HK-2 (cell line): ENCODE results near the gene CNTNAP5.

Experiments used
- DNase-seq: peaks from one replicate; pipeline ENCODE4 v3.0.0-alpha.2; 2018; ENCODE audit not compliant: unreplicated experiment

Gene CNTNAP5

DNA sequence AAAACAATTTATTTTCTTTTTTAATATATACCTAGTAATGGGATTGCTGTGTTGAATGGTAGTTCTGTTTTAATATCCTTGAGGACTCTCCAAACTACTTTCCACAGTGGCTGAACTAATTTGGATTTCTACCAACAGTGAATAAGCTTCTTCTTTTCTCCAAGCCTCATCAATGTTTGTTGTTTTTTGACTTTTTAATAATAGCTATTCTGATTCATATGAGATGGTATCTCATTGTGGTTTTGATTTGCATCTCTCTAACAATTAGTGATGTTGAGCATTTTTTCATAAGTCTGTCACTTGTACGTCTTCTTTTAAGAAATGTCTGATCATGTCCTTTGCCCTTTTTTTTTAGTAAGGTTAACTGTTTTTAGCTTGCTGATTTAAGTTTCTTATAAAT lies 863.3 kb downstream of the CNTNAP5 start:
- no peak for DNase-seq

DNA sequence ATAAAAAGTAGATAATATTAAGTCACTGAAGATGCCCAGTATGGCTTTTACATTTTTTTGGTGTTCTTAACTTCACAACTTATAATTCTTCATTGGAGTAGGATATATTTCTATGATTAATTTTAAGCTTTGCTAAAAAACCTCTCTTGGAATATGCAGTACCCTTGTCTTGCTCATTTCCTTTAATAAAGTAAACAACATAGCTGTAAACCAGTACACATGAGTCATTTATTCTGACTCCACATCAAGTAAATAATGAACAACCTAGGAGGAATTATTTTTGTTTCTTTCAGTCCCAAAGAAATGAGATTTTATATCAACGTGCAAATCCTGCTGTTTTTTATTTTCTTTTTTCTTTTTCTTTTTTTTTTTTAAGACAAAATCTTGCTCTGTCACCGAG lies 869.1 kb downstream of the CNTNAP5 start:
- no peak for DNase-seq

DNA sequence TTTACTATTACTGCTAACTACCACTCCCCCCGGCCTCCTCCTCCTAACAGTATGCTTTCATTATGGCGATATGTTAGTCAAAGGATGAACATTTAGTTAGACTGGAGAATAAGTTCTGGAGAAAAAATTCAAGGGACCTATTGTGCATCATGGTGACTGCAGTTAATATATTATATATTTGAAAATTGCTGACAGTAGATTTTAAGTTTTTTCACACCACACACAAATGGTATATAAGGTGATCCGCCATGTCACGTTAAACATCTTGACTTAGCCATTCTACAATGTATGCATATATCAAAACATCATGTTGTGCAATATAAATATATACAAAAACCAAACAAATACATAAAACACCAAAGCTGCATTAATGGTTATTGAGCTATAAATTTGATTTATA lies 873.7 kb downstream of the CNTNAP5 start:
- DNase-seq: no peak

GRCh38 chr2:124908411-124908810 lies 883.3 kb downstream of the CNTNAP5 start:
- DNase-seq: no peak

DNA sequence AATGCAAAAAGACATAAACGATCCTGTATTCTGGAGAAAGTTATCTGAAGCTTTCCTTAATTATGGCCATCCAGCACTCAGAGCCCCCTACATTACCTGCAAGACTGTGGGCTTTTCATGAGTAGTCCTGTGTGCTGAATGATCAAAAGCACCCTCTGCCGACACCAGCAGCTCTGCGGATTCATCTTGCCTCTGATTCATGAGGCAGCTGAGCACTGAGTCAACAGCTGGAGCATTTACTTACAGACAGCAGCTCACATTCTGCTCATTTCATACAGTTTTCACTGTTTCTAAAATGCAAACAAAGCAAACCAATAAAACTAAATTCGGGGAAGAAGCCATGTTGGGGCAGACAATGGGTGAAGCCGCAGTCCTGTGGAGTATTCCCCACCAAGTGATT lies 886.5 kb downstream of the CNTNAP5 start:
- no peak for DNase-seq

DNA sequence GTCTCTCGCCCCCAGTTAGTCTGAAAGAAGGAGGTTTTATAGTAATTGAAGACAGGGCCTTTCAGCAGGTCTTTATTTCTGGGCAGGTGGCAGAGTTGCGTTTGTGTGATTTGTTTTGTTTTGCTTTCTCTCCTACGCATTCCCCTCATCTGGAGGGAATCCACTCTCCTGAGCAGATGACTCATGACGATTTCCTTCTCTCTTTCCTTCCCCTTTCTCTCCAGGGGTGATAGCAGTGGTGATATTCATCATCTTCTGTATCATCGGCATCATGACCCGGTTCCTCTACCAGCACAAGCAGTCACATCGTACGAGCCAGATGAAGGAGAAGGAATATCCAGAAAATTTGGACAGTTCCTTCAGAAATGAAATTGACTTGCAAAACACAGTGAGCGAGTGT lies 888.8 kb downstream of the CNTNAP5 start:
- no peak for DNase-seq

GRCh38 chr2:124915567-124915966 lies 890.5 kb downstream of the CNTNAP5 start:
- DNase-seq: no peak

DNA sequence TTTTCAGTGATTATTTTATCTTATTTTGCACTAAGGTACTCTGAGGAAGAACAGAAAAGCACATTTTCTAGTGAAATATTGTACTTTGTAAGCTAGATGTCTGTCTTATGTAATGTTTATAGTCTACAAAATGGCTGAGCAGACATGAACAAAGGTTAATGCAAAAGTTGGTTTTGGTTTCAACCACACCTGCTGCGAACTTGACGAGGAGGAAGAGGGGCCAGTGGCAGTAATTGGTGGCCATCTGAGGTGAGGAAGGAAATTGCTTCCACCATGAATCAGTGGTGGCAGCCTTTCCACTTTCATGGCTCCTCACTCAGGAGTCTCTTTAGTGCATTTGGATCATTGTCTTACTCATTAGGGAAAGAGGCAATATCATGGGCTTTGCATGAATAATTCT lies 894.2 kb downstream of the CNTNAP5 start:
- no peak for DNase-seq

DNA sequence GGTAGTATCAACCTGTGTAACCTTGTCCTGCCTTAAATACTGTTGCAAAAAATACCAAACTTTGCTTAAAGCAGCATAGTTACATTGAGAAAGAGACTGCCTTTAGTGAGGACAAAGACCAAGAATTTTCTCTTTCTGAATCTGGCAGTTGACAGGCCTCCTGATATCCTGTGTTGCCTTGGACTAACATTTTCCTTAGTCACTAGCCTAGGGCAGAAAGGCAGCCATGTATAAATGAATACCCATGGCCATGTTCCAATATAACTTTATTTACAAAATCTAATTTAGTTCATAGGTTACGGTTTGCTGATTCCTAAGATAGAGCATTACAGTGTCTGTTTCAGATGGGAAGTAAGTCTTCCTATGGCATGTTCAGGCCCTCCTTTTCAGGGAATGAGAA lies 895.4 kb downstream of the CNTNAP5 start:
- DNase-seq: no peak

DNA sequence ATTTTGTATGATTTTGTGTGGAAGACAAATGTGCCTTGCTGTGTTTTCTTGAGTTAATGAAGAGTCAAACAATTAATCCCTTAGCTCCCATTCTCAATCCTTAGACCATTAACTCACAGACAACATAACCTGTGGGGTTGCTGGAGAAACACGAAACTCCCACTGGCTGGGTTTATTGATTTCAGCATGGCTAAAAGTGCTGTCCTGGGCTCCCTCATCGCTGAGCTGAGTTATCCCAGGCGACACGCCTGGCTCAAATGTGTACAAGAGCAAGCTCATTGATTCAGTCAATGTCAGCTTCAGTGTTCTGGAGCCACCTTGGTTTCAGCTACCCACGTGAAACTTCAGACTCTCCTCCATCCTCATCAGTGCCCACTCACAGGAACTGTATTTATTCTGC lies 896.1 kb downstream of the CNTNAP5 start:
- no peak for DNase-seq

DNA sequence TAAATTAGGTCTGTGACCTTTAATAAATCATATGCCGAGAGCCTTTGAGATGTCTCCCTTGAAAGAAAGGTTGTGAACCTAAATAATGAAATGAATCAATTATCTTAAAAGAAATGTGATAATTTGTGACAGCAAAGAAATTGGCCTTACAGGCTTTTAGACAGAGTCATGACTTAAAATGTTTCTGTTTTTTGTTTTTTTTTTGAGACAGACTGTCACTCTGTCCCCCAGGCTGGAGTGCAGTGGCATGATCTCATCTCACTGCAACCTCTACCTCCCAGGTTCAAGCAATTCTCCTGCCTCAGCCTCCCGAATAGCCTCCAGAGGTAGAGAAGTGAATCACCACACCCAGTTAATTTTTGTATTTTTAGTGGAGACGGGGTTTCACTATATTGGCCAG lies 898.0 kb downstream of the CNTNAP5 start:
- DNase-seq: no peak

GRCh38 chr2:124933883-124934282 lies 908.8 kb downstream of the CNTNAP5 start:
- no peak for DNase-seq

GRCh38 chr2:124953921-124954320 lies 928.8 kb downstream of the CNTNAP5 start:
- no peak for DNase-seq

- DNase-seq: no peak
These were observed 934.5 kb downstream of the CNTNAP5 start for GRCh38 chr2:124959581-124959980.

- DNase-seq: no peak
These were observed 936.0 kb downstream of the CNTNAP5 start for GRCh38 chr2:124961132-124961531.
